ENCODE measurements around the gene RUNDC1.

Gene RUNDC1

DNA sequence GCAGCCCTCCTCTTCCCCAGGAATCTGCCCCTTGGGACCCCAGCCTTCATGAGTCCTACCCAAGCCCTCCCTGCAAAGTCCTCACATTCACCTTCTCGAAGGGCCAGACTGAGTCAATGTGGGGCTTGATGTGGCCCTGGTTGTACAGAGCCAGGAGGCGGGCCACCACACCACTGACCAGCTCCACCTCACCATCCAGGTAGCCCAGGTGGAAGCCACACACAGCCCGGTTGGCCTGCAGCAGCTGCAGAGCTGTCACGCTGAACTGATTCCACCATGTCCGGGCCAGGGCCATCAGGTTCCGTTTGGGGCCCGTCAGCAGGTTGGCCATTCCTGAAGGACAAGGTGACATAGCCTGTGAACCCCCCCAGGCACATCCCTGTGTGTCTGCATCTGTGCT is 35.9 kb downstream of the RUNDC1 start:
- no peak for DNase-seq (ENCODE audit: extremely low read depth, low read depth)
- TF ChIP-seq, protein P1, sequence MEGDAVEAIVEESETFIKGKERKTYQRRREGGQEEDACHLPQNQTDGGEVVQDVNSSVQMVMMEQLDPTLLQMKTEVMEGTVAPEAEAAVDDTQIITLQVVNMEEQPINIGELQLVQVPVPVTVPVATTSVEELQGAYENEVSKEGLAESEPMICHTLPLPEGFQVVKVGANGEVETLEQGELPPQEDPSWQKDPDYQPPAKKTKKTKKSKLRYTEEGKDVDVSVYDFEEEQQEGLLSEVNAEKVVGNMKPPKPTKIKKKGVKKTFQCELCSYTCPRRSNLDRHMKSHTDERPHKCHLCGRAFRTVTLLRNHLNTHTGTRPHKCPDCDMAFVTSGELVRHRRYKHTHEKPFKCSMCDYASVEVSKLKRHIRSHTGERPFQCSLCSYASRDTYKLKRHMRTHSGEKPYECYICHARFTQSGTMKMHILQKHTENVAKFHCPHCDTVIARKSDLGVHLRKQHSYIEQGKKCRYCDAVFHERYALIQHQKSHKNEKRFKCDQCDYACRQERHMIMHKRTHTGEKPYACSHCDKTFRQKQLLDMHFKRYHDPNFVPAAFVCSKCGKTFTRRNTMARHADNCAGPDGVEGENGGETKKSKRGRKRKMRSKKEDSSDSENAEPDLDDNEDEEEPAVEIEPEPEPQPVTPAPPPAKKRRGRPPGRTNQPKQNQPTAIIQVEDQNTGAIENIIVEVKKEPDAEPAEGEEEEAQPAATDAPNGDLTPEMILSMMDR (IDR thresholded peaks at IDR 0.05; ENCODE audit: low read depth, low read length) = no peak

DNA sequence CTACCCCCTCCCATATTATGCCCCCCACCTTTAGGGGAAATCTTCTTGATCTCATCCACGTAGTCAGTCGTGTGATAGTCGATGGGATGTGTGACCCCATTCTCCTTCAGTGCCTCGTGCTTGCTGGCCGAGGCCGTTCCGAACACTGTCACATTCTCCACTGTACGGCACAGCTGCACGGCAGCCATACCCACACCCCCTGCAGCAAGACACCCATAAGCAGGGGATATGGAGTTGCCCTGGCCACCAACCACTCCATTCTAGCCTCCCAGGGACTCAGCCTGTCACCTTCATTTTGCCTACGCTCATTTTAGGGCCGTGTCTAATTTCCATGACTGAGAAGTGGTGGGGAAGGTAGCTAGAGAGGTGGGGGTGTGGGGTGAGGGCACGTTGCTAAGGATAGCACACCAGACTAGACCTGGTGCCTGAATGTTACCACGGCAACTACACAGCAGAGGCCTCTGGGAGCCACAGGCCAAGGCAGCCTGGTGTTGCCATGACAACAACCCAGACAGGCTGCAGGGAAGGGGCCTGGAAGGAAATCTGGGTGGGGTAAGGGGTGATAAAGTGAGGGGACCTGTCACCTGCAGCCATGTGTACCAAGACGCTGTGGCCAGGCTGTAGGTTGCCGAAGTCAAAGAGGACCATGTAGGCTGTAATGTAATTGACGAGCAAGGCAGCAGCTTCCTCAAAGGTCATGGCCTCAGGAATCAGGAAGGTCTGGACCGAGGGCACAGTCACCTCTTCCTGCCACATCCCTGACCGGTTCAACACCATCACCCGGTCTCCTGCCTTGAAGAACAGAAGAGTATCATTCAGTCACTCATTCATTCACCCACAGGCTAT is 37.9 kb downstream of the RUNDC1 start:
- TF ChIP-seq, protein P1 (IDR thresholded peaks at IDR 0.05; ENCODE audit: low read depth, low read length) = no peak
- DNase-seq (ENCODE audit: extremely low read depth, low read depth) = no peak

DNA sequence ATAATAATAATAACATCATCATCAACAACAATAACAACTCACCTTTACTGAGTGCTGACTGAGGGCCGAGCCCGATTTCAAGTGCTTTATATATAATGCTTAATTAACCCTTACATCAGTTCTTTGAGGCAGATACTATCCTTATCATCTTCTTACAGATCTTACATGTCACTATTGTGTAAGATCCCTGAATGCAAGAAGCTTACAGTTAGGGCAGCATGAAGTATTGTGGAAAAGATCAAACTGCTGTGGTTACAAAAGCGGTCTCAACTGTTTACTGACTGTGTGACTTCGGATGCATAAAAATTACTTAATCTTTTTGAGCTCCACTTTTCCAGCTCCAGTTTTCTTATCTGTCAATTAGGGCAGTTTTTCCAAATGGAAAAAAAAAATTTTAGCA is 38.6 kb downstream of the RUNDC1 start:
- TF ChIP-seq, protein P1 (IDR thresholded peaks at IDR 0.05; ENCODE audit: low read depth, low read length) = no peak
- DNase-seq (ENCODE audit: extremely low read depth, low read depth) = no peak

DNA sequence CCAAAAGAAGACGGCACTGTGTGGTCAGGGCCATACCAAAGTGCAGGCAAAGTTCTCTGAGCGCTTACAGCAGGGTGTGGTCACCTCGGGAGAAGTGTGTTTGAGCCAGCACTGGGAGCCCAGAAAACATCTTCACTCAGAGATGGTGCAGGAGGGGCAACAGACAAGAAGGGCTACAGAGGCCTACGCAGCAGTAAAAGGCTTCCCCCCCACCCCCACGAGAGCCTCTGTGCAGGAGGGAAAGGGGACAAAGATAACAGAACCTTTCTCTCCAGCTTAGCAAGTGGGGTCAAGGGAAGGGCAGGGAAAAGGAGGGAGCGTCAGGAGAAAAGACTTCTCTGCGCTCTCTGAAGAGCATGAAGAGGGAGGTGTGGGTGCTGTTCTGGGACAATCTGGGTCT is 39.1 kb downstream of the RUNDC1 start:
- TF ChIP-seq, protein P1 (IDR thresholded peaks at IDR 0.05; ENCODE audit: low read depth, low read length) = no peak
- no peak for DNase-seq (ENCODE audit: extremely low read depth, low read depth)

DNA sequence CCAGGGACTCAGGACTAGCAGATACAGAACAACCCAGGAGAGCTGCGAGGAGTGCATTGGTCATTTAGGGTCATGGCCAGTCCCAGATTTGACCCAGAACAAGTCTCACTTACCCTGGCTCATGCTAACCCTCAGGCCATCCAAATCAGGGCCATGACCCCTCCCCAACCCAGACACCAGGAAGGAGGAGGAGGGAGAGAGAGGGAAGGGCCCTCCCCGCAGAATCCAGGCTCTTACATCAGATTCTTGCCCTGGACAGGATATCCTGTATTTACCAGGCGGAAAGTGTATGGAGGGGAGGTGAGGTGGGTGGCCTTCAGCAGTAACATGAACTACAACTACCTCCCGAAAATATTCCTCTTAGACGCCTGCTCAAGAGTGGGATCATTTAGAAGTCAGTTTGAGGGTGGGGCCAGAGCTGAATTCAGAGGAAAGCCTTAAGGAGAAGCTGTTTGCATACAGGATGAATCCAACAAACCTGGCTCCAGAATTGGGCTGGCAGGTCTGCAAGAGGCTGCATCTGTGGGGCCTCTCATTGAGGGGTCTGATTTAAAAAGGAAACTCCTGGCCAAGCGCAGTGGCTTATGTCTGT is 39.8 kb downstream of the RUNDC1 start:
- TF ChIP-seq, protein P1 (IDR thresholded peaks at IDR 0.05; ENCODE audit: low read depth, low read length) = no peak
- no peak for DNase-seq (ENCODE audit: extremely low read depth, low read depth)

DNA sequence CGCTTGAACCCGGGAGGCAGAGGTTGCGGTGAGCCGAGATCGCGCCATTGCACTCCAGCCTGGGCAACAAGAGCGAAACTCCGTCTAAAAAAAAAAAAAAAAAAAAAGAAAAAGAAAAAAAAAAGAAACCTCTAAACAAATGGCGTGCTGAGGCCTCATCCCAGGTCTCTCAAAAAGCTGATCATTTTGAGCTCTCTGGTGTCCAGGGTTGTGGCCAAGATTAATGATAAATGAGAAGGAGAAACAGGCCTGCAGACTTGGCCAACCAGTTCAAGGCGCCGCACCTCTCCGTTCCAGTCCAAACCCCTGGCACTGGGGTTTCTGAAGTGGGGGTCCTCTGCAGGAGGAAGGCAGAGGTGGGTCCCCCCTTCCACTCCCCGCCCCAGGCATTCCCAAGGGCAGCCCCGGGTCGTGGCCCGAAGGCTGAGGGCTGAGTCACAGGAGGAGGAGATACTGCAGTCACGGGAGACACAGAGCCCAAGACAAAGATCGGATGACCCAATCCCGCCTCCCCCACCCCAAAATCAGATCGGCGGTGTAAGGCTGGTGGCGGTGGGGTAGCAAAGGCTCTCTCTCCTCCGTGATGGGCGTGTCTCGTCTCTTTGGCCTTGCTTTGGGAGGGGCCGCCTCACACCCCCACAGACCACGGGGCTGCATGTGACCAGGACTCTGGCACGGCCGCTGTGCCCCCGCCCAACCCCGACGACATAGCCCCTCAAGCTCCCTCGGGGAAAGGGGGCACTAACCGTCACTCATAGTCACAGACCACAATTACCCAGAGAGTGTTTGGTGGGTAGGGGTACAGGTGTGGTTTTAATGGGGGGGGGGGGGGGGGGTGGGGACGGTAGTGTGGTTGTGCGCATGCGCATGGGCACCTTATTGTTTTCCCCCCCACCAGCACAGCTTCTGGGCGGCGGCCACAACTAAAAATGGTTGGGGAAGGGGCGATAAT is 40.7 kb downstream of the RUNDC1 start:
- DNase-seq (ENCODE audit: extremely low read depth, low read depth) = peak; percentile 62
- TF ChIP-seq, protein P1 (IDR thresholded peaks at IDR 0.05; ENCODE audit: low read depth, low read length) = no peak

All from AG09319 (cell line).